ENCODE results near the gene PTPRM. TPM values are rescaled to one million over a fixed set of nuclear protein-coding genes. Genes with fewer than 3 reads are reported as not detected.

Gene PTPRM
- total and polyA plus RNA-seq, 2 donors, result 37.3 to 55.6 TPM

DNA sequence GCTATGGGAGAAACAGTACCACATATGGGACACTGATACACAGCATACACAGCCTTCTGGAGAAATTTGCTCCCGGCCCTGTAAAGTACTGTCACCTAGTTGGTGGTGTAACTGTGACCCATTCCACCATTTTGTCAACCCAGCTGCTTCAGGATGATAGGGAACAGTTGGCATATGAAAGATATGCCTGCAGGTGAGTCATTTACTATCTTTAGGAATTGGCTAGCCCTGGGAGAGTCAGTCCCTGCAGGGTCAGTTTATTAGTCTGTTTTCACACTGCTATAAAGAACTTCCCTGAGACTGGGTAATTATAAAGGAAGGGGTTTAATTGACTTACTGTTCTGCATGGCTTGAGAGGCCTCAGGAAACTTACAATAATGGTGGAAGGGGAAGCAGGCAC lies 30.0 kb upstream of the PTPRM start:
- no peaks in the 10 kb centered on the region for H3K36me3 ChIP-seq (ENCODE audit: control insufficient read depth in 2 of 2, insufficient read depth in 2 of 2, low read length in 1 of 2)
- no peak overlapping the region for H3K4me3 ChIP-seq (ENCODE audit: low read length in 2 of 2)
- no peaks in the 10 kb centered on the region for H3K4me1 ChIP-seq (ENCODE audit: control insufficient read depth in 2 of 2, insufficient read depth in 2 of 2, low read length in 2 of 2)
- DNase-seq (ENCODE audit: low read depth in 6 of 9, low spot score in 9 of 9), result no peak
- no peaks in the 10 kb centered on the region for H3K27me3 ChIP-seq (ENCODE audit: control insufficient read depth in 2 of 2, insufficient read depth in 1 of 2, low read length in 1 of 2)
- WGBS, result 96% methylated on average over 1 of the region's 1 CpG
- H3K9me3 ChIP-seq (ENCODE audit: control insufficient read depth in 2 of 2, insufficient read depth in 1 of 2, low read length in 1 of 2), result no peaks in the 10 kb centered on the region
- H3K27ac ChIP-seq (ENCODE audit: low read depth in 1 of 2, low read length in 1 of 2), result no peak overlapping the region

DNA sequence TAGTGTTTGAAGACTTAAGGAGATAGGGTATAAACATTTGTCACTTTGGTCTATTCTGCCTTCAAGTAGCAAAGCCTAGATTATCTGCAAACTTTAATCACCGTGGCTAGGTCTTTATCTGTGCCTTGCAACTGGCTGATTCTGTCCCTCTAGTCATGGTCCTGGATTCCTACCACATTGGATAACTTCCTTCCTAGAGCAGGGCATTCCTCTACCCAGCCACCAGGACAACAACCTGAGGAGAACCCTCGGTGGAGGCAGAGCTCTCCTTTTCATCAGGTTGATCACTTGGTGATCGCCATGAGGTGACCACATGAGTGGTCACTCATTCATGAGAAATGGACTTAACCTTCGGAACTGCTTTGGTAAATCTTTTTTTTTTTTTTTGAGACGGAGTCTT lies 25.3 kb upstream of the PTPRM start:
- H3K27me3 ChIP-seq (ENCODE audit: control insufficient read depth in 2 of 2, insufficient read depth in 1 of 2, low read length in 1 of 2), result no peaks in the 10 kb centered on the region
- H3K4me1 ChIP-seq (ENCODE audit: control insufficient read depth in 2 of 2, insufficient read depth in 2 of 2, low read length in 2 of 2), result peaks cover 0 to 11% of the 10 kb centered on the region in 2 donors
- WGBS, result 91% methylated on average over 5 of the region's 5 CpGs
- H3K27ac ChIP-seq (ENCODE audit: low read depth in 1 of 2, low read length in 1 of 2), result no peak overlapping the region
- H3K9me3 ChIP-seq (ENCODE audit: control insufficient read depth in 2 of 2, insufficient read depth in 1 of 2, low read length in 1 of 2), result no peaks in the 10 kb centered on the region
- no peaks in the 10 kb centered on the region for H3K36me3 ChIP-seq (ENCODE audit: control insufficient read depth in 2 of 2, insufficient read depth in 2 of 2, low read length in 1 of 2)
- no peak overlapping the region for H3K4me3 ChIP-seq (ENCODE audit: low read length in 2 of 2)
- no peak for DNase-seq (ENCODE audit: low read depth in 6 of 9, low spot score in 9 of 9)

DNA sequence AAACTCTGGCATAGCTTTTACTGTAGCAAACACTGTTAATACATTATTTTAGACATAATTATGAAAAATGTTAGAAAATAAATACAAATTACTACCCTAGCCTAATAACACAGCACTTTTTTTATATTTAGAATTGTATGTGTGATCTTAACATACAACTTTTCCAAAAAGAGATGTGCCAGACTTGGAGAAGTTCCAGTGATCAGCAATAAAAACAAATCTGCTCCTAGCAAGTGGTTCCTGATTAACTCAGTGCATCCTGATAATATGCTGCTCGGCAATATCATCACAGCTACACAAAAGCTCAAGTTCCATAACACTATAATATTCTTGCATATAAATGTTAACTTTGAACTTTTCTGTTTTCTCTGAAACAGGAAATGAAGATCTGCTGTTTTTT lies 22.4 kb upstream of the PTPRM start:
- WGBS, result 96% methylated on average over 1 of the region's 1 CpG
- Histone ChIP-seq H3K36me3 (ENCODE audit: control insufficient read depth in 2 of 2, insufficient read depth in 2 of 2, low read length in 1 of 2) (no peaks in the 10 kb centered on the region), H3K4me1 (ENCODE audit: control insufficient read depth in 2 of 2, insufficient read depth in 2 of 2, low read length in 2 of 2) (peaks cover 0 to 20% of the 10 kb centered on the region in 2 donors), H3K4me3 (ENCODE audit: low read length in 2 of 2) (no peak overlapping the region), H3K27ac (ENCODE audit: low read depth in 1 of 2, low read length in 1 of 2) (peak overlapping the region in 1 of 2 donors; percentile 41), H3K27me3 (ENCODE audit: control insufficient read depth in 2 of 2, insufficient read depth in 1 of 2, low read length in 1 of 2) (no peaks in the 10 kb centered on the region), H3K9me3 (ENCODE audit: control insufficient read depth in 2 of 2, insufficient read depth in 1 of 2, low read length in 1 of 2) (no peaks in the 10 kb centered on the region)
- no peak for DNase-seq (ENCODE audit: low read depth in 6 of 9, low spot score in 9 of 9)

DNA sequence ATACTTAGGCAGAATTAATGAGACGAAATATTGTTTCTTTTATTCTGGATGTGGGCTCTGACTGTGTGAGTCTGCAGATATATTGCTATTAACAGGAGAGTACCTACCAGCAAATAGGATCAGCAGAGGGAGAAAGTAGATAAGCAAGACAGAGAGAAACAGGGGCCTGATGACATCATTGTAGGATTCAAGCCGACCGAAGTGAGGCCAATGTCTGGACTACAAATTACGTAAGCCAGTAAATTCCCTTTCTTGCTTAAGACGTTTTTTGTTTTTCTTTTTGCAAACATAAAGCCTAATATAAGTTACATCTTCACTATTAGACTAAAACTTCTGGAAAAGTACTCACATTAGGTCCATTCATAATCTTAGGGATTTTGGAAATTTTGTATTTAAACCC lies 21.4 kb upstream of the PTPRM start:
- DNase-seq (ENCODE audit: low read depth in 6 of 9, low spot score in 9 of 9), result no peak
- Histone ChIP-seq H3K27me3 (ENCODE audit: control insufficient read depth in 2 of 2, insufficient read depth in 1 of 2, low read length in 1 of 2) (no peaks in the 10 kb centered on the region), H3K4me3 (ENCODE audit: low read length in 2 of 2) (no peak overlapping the region), H3K27ac (ENCODE audit: low read depth in 1 of 2, low read length in 1 of 2) (no peak overlapping the region), H3K36me3 (ENCODE audit: control insufficient read depth in 2 of 2, insufficient read depth in 2 of 2, low read length in 1 of 2) (no peaks in the 10 kb centered on the region), H3K9me3 (ENCODE audit: control insufficient read depth in 2 of 2, insufficient read depth in 1 of 2, low read length in 1 of 2) (no peaks in the 10 kb centered on the region), H3K4me1 (ENCODE audit: control insufficient read depth in 2 of 2, insufficient read depth in 2 of 2, low read length in 2 of 2) (peaks cover 0 to 20% of the 10 kb centered on the region in 2 donors)
- WGBS, result 94% methylated on average over 5 of the region's 5 CpGs

DNA sequence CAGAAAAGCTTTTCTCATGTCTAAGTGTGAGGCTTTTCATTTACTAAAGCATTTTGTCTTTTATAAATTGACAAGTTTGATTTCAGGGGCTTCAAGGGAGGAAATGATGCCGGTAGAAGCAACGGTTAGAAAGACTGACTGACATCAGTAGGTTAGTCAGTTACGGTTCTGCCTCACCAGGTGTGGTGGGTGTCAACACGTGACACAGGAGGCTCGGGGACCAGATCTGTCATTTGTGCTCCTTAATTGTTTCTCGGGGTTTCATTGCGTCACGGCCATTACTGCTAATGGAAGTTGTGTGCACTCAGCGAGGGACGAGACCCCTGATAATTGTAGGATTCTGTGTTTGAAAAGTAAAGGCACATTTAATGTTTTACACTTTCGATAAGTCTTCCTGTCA lies 18.9 kb upstream of the PTPRM start:
- H3K27ac ChIP-seq (ENCODE audit: low read depth in 1 of 2, low read length in 1 of 2), result peak overlapping the region in 1 of 2 donors; percentile 94
- H3K4me1 ChIP-seq (ENCODE audit: control insufficient read depth in 2 of 2, insufficient read depth in 2 of 2, low read length in 2 of 2), result peaks cover 0 to 20% of the 10 kb centered on the region in 2 donors
- no peaks in the 10 kb centered on the region for H3K9me3 ChIP-seq (ENCODE audit: control insufficient read depth in 2 of 2, insufficient read depth in 1 of 2, low read length in 1 of 2)
- no peaks in the 10 kb centered on the region for H3K27me3 ChIP-seq (ENCODE audit: control insufficient read depth in 2 of 2, insufficient read depth in 1 of 2, low read length in 1 of 2)
- WGBS, result 91% methylated on average over 11 of the region's 11 CpGs
- peak in 3 of 9 donors; percentile 43 to 64 (median 48) for DNase-seq (ENCODE audit: low read depth in 6 of 9, low spot score in 9 of 9)
- H3K36me3 ChIP-seq (ENCODE audit: control insufficient read depth in 2 of 2, insufficient read depth in 2 of 2, low read length in 1 of 2), result no peaks in the 10 kb centered on the region
- H3K4me3 ChIP-seq (ENCODE audit: low read length in 2 of 2), result no peak overlapping the region

DNA sequence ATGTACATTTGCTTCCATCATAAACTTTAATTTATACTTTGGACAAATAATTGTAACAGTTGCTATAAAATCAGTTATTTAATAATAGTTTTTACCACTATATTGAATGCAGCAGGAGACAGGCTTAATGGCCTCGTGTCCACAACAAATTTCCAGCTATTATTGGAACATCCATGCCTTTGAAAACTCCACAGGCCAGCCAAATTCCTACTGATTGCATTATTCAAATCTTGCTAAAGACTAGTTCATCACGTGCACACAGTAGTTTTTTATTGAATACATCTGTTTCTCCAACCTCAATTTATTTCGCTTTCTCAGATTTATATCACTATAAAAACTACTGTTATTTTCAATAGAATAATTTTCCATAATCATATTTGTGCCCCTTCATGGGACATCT lies 18.4 kb upstream of the PTPRM start:
- no peak for DNase-seq (ENCODE audit: low read depth in 6 of 9, low spot score in 9 of 9)

DNA sequence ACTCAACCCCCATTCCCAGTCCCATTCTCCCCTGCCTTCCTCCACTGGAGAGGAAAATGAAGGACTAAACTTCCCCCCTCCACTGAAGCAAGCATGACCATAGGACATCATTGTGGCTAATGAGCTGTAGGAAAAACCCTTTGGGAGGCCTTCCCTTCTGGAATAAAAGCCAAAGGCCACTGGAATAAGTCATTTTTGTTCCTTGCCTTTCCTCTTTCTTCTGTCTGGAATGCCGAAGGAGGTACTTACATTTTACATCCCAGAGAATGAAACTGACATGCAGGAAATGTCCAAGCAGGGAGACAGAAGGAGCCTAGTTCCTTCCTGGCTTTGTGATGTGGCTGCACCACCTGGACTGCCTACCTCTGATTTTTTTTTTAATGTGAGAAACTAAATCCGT lies 9.1 kb upstream of the PTPRM start:
- H3K9me3 ChIP-seq (ENCODE audit: control insufficient read depth in 2 of 2, insufficient read depth in 1 of 2, low read length in 1 of 2), result no peaks in the 10 kb centered on the region
- H3K27me3 ChIP-seq (ENCODE audit: control insufficient read depth in 2 of 2, insufficient read depth in 1 of 2, low read length in 1 of 2), result no peaks in the 10 kb centered on the region
- DNase-seq (ENCODE audit: low read depth in 6 of 9, low spot score in 9 of 9), result no peak
- WGBS, result 86% methylated on average over 2 of the region's 2 CpGs
- no peak overlapping the region for H3K27ac ChIP-seq (ENCODE audit: low read depth in 1 of 2, low read length in 1 of 2)
- no peak overlapping the region for H3K4me3 ChIP-seq (ENCODE audit: low read length in 2 of 2)
- H3K4me1 ChIP-seq (ENCODE audit: control insufficient read depth in 2 of 2, insufficient read depth in 2 of 2, low read length in 2 of 2), result peaks cover 0 to 17% of the 10 kb centered on the region in 2 donors
- no peaks in the 10 kb centered on the region for H3K36me3 ChIP-seq (ENCODE audit: control insufficient read depth in 2 of 2, insufficient read depth in 2 of 2, low read length in 1 of 2)

More for the DNA sequence above, 18.4 kb upstream of the PTPRM start:
- H3K4me1 ChIP-seq (ENCODE audit: control insufficient read depth in 2 of 2, insufficient read depth in 2 of 2, low read length in 2 of 2), result peaks cover 0 to 20% of the 10 kb centered on the region in 2 donors
- no peaks in the 10 kb centered on the region for H3K9me3 ChIP-seq (ENCODE audit: control insufficient read depth in 2 of 2, insufficient read depth in 1 of 2, low read length in 1 of 2)
- H3K4me3 ChIP-seq (ENCODE audit: low read length in 2 of 2), result no peak overlapping the region
- H3K36me3 ChIP-seq (ENCODE audit: control insufficient read depth in 2 of 2, insufficient read depth in 2 of 2, low read length in 1 of 2), result no peaks in the 10 kb centered on the region
- 95% methylated on average over 3 of the region's 3 CpGs for WGBS
- peak overlapping the region in 1 of 2 donors; percentile 94 for H3K27ac ChIP-seq (ENCODE audit: low read depth in 1 of 2, low read length in 1 of 2)
- no peaks in the 10 kb centered on the region for H3K27me3 ChIP-seq (ENCODE audit: control insufficient read depth in 2 of 2, insufficient read depth in 1 of 2, low read length in 1 of 2)

DNA sequence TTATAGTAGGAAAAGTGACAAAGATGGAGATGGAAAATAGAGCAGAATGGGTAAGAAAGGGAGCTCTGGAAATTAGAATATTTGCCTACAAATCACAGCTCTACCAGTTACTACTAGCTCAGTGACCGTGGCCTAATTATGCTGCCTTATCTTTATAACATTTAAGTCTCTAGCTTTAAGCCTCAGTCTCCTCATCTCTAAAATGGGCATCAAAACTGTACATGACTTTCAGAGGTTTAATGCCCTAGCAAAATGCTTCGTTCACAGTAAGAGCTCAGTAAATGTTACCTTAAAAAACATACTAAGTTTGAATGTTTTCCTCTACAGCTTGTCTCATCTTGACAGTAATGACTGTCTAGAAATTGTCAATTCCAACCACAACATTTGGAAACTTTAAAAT lies 8.3 kb upstream of the PTPRM start:
- H3K4me3 ChIP-seq (ENCODE audit: low read length in 2 of 2), result no peak overlapping the region
- 95% methylated on average over 2 of the region's 2 CpGs for WGBS
- H3K36me3 ChIP-seq (ENCODE audit: control insufficient read depth in 2 of 2, insufficient read depth in 2 of 2, low read length in 1 of 2), result no peaks in the 10 kb centered on the region
- H3K27me3 ChIP-seq (ENCODE audit: control insufficient read depth in 2 of 2, insufficient read depth in 1 of 2, low read length in 1 of 2), result no peaks in the 10 kb centered on the region
- no peaks in the 10 kb centered on the region for H3K9me3 ChIP-seq (ENCODE audit: control insufficient read depth in 2 of 2, insufficient read depth in 1 of 2, low read length in 1 of 2)
- peaks cover 0 to 17% of the 10 kb centered on the region in 2 donors for H3K4me1 ChIP-seq (ENCODE audit: control insufficient read depth in 2 of 2, insufficient read depth in 2 of 2, low read length in 2 of 2)
- no peak overlapping the region for H3K27ac ChIP-seq (ENCODE audit: low read depth in 1 of 2, low read length in 1 of 2)
- DNase-seq (ENCODE audit: low read depth in 6 of 9, low spot score in 9 of 9), result no peak

DNA sequence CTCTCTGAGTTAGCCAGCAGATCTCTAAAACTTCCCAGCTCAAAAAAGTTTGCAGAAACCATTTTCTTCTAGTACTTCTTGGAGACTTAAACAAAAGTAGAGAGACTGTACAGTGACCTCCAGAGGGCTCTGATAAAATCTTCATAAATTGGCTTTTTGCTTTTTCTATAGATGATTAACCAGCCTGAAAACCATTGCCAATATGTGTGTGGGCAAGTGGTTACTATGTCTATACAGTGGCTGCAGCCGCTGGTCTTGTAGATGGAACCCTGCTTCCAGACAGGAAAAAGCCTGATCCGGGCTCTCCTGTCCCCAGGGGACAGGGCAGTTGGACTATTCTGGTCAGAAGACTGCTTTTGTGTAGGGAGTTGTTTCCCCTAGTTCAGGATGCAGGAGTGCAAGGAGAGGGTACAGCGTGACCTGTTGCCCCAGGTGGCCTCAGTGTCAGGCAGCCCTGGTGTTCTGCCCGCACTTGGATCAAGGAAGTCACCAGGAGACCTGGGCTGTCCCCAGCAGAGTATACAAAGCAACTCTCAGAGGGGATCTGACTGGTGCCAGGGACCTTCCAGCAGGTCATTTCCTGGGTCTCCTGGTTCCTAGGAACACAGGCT lies 7.3 kb upstream of the PTPRM start:
- DNase-seq (ENCODE audit: low read depth in 6 of 9, low spot score in 9 of 9), result no peak
- Histone ChIP-seq H3K9me3 (ENCODE audit: control insufficient read depth in 2 of 2, insufficient read depth in 1 of 2, low read length in 1 of 2) (no peaks in the 10 kb centered on the region), H3K4me1 (ENCODE audit: control insufficient read depth in 2 of 2, insufficient read depth in 2 of 2, low read length in 2 of 2) (peaks cover 0 to 17% of the 10 kb centered on the region in 2 donors), H3K4me3 (ENCODE audit: low read length in 2 of 2) (no peak overlapping the region), H3K27ac (ENCODE audit: low read depth in 1 of 2, low read length in 1 of 2) (no peak overlapping the region), H3K27me3 (ENCODE audit: control insufficient read depth in 2 of 2, insufficient read depth in 1 of 2, low read length in 1 of 2) (peaks cover 0 to under 1% of the 10 kb centered on the region in 2 donors), H3K36me3 (ENCODE audit: control insufficient read depth in 2 of 2, insufficient read depth in 2 of 2, low read length in 1 of 2) (no peaks in the 10 kb centered on the region)
- 95% methylated on average over 4 of the region's 4 CpGs for WGBS
